CD4-positive, alpha-beta T cell treated with Interleukin-2 at 100 ng/mL for 4 hours (primary cell): ENCODE results near the gene GPR141.

Experiments
- DNase-seq: peaks from one replicate; pipeline ENCODE4 v3.0.0-alpha.2; 2020; ENCODE audit warnings: low spot score

Gene GPR141

DNA sequence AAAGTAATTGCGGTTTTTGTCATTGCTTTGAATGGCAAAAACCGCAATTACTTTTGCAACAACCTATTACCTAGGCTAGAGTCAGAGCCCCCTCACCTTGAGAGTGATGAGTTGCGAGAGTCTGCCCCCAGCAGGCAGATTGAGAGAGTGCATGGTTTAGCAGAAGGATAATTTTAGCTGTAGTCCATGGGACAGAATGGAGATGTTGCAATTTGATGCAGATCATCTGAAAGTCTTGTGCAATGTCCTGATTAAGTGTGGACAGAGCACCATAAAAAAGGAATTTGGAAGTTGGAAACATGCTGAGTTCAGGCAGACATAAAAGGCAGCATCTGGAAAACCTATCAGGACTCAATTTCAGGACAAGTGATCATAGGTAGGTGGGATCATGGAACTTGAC lies 48.7 kb downstream of the GPR141 start:
- peak; percentile 35 for DNase-seq

DNA sequence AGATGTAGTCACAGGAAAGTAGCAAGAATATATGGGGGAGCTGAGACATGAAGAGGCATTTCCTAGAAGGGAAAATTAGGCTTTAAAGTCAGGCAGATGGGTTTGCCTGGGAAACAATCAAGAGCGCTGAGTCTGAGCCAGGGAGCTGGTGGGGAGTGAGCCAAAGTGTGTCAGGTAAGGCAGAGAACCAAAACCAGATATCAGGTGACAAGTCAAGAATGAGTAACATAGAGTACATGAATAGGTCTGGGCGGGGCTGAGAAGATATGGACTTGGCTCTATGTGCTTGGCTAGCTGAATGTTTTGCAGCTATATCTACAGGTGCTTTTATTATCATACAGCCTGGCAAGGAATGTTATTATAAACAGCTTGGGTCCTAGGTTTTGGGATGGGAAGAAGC lies 49.3 kb downstream of the GPR141 start:
- no peak for DNase-seq

DNA sequence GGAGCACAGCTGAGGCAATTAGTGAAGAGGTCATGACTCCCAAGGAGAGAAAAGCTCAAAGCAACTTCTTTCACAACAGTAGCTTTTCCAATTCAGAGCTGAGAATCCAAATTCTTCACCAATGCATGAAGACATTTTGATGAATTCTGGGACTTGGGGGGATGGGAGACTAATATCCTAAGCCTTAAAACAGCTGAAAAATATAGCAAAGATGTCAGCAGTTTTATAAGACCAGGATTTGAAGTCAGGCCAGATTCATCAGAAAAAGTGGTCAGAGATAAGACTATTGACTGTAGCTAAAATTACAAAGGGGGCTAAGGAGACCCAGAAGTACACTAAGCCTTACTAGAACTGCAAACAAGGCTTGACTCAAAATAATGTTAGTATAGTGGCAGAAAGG lies 51.6 kb downstream of the GPR141 start:
- no peak for DNase-seq

DNA sequence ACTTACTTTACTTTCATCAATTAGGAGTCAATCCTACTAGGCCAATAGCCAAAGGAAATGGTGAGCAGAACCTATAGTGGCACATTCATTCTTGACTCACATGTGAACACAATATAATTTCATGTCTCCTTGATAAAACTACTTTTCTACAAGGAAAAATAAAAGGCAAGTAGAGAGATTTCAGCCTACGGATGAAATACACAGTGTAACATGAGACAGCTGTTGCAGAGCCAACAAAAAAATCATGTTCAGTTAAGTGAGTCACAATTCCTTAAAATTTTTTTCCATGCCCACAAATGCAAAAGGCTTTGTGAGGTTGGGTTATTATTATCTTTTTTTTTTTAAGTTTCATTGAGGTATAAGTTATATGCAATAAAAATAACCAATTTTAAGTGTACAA lies 54.8 kb downstream of the GPR141 start:
- DNase-seq = no peak

DNA sequence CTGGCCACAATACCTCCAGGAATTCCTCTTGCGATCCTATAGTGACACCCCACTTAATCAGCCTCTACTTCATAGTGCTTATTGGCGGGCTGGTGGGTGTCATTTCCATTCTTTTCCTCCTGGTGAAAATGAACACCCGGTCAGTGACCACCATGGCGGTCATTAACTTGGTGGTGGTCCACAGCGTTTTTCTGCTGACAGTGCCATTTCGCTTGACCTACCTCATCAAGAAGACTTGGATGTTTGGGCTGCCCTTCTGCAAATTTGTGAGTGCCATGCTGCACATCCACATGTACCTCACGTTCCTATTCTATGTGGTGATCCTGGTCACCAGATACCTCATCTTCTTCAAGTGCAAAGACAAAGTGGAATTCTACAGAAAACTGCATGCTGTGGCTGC lies 56.8 kb downstream of the GPR141 start:
- no peak for DNase-seq

DNA sequence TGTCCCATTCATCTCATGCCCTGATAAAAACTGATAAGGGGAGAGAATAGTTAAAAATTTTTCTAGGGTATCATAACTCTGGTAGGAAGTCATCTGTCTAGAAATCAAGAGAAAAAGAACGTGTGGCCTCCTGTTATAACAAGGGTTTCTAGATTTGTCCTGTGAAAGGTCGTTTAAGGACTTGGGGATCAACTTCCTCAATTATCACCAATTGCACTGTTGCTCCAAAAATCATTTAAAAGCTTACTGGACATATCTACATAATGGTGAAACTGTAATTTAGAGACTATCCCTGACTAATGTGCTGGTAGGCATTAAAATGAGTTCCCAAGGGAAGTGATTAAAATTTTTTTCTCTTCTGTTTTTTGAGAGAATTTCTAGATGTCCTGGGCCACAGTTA lies 58.2 kb downstream of the GPR141 start:
- no peak for DNase-seq

DNA sequence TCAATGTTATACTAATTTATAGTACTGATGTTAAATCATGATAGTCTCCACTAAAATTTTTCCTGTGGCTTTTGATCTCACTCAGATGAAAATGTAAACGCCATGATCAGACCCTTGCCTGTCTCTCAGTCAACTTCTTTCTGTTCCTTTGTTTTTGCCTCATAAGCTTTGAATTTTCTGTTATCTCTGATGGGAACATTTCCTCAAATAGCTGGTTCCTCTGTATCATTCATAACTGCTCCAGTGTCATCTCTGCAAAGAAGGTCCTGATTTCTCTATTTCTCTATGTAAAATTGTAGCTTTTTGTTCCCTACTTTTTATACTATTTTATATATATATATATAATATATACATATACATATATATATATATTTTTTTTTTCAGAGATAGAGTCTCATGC lies 67.5 kb downstream of the GPR141 start:
- no peak for DNase-seq

DNA sequence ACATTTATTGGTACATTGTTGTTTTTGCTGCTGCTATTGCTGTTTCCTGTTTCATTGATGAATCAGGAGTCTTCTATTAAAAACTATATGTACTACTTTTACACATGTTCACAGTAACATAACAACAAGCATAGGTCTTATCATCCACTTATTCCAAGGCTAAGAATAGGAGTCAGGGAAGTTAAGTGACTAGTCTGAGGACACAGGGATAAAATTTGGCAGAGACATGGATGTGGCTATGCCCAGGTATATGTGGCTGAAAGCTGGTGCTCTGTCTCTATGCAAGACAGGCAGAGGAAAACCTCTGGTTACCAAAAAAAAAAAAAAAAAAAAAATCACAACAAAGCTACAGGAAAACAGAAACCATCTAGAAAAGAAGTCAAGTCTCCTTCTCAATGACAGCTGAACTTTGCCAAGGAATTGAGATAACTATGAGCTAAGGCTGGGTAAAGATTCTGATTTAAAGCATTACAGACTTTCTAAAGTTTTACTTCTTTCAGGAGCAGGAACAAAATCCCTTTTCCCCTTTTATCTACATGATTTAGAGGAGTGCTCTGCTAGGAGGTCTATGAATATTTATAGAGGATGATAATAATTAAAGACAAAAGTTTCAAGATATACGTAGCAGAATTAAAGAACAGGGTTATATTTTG lies 70.0 kb downstream of the GPR141 start:
- no peak for DNase-seq

DNA sequence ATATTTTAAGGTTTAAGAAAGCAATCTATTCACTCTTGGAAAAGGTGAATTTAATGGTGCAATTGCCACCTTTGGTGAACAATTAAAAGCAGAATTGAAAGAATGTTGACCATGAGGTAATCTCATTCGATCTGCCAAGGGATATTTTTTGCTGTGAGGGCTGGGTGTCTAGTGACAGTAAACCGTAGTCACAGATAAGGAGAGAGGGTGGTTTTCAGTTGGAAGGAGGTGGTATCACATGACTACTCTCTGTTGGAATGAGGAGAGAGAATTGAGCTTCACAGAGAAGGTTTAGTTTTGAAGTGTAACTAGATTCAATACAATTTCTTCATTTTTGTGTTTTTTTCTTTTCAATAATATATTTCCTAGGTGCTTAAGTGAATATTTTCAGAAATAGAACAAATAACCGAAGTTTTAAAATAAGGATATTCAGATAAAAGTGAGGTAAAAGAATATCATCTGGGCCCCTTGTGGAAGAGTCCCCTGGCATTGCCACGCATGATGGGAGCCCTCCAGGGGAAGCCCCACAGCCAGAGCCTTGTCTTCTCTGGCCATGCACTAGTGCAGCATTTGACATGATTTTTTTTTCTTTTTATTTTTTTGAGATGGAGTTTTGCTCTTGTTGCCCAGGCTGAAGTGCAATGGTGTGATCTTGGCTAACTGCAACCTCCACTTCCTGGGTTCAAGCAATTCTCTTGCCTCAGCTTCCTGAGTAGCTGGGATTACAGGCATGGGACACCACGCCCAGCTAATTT lies 73.4 kb downstream of the GPR141 start:
- no peak for DNase-seq

DNA sequence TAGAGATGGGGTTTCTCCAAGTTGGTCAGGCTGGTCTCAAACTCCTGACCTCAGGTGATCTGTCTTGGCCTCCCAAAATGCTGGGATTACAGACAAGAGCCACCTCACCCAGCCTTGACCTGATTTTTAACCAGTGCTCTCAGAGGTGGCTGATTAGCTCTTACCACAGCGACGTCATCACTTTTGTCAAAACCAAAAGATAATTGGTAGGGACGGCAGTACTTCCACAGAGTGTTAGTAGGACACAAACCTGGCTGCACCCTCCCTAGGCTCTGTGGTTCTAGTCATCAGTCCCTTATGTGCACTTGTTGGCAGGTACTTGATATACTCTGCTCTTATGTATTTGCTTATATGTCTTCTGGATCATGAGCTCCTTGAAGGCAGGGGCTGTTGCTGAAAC lies 74.0 kb downstream of the GPR141 start:
- no peak for DNase-seq

DNA sequence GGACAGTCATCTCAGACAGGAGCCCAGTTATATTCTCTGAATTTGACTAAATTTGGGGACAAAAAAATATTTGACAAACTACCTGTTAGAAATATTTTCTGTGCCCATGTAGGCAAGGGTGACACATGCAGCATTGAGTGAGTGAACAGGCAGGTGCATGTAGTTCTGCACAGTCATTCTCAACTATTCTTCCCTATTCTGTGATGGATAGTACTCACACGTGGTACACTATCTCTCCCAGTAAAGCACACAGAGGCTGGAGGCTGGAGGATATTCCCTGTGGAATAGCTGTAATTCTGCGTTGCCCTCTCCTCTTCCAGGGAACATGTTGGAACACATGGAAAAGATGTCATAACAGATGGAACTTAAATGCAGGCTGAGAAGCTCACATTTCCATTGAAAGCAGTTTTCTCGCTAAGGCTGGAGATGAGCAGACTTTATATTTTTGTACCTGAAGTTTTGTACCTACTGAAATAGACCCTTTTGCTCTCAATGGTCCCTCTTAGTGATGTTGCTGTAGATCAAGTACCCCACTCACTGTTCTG lies 75.0 kb downstream of the GPR141 start:
- no peak for DNase-seq

DNA sequence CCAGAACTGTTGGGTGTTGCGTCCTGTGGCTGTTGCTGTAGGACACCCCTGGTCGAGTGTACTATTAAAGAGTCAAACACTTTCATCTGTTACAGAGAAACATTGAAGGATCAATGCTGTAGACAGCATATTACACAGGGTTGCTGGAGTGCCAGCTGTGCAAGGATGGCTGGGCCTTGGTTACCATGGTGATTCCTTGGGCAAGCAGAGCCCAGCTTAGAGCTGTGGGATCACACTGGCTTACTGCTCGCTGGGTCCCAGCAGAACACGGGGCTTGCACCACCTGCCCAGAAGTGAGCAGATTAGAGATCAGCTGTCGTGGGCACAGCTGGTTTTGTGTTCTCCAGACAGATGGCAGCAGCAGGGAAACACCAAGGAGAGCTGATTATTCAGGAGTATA lies 76.0 kb downstream of the GPR141 start:
- DNase-seq = no peak

DNA sequence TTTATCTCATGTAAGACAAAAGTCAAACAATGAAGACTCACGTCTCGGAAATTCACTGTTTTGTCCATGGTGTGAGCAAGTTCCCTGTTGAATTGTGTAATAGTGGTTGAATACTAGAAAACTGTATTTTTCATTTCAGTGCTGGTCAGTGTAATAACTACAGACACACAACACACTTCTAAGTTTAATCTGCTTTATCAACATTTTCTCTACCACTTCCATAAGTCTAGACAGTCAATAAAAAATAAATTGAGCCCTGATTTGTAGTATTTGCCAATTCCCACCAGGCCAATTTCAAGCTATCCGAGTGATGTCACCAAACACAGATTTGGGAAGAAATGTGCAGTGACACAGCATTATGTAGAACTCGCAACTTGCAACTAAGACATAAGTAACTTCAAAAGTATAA lies 81.9 kb downstream of the GPR141 start:
- no peak for DNase-seq

DNA sequence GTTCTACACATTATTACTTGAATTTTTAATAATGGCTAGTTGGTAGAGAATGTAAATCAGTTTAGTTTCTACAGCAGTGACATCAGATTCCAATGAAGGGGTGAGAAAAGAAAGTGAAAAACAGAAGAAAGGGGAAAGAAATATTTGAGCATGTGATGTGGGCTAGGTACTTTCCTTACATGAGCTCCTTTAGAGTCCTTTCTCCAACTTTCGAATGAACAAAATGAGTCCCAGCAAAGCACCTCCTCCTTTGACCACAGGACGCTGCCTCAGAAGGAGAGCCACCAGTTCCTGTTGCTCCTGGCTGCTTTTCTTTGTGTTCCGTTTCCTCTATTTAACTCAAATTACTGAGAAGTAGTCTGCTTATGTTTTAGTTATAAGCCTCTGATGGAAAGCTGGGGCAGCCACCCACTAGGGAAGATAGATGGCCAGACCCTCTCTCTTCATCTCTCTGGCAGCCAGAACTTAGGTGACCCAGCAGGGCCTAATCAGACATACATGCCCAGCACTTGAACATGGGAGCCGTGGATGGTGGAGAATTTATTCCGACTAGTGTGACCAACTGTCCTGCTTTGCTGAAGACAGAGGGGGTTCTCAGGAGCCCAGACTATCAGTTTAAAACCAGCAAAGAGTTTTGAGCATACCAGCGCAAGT lies 82.4 kb downstream of the GPR141 start:
- DNase-seq = peak; percentile 7

DNA sequence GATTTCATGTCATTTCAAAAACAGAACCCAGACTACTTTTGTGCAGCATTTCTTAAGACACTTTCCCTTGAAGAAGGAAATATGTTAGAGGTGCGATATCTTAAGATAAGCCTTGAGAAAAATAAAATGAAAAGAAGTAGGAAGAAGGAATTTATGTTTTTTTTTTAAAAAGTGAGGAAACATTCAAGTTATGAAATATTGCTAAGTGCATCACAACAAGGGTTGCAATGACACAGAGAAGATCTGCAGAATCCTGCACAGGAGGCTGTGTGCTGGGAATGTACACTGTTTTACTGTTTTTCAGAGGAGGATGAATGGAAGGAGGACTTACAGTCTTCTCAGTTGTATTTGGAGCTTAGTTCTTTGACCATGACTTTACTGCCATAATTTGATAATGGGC lies 85.0 kb downstream of the GPR141 start:
- no peak for DNase-seq

DNA sequence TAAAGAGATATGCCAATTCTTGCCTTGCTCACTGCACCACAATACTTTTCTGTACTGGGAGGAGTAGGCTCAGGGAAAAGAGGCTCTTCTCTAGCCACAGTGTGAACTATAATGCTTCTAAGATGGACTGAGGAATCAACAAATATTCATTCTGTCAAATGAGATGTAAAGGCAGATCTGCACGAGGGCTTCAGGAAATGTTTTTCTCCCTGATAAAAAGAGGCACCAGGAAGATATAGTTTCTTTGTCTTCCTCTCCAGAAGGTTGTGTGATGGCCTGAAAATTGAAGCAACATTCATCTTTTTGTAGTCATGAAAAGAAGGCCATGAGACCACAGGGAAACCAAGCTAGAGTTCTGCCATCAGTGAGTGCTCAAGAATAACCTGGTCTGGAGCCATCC lies 85.7 kb downstream of the GPR141 start:
- no peak for DNase-seq

DNA sequence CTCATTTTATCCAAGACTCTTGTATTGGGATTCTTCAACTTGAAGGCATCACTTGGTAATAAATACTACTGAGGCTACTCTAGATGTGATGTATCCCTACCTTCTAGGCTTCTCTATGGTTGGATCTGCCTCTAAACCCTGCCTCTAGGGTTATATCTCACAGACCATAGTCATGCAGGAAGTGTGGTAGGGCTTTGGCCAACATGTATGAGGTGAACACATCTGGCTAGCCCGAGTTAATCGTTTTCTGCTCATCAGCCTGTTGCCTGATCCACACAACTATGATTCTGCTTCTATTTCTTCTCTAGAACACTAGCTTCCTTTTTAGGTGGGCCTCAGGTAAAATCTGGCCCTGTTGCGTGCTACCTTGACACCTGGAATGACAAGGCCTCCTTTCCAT lies 86.2 kb downstream of the GPR141 start:
- no peak for DNase-seq

DNA sequence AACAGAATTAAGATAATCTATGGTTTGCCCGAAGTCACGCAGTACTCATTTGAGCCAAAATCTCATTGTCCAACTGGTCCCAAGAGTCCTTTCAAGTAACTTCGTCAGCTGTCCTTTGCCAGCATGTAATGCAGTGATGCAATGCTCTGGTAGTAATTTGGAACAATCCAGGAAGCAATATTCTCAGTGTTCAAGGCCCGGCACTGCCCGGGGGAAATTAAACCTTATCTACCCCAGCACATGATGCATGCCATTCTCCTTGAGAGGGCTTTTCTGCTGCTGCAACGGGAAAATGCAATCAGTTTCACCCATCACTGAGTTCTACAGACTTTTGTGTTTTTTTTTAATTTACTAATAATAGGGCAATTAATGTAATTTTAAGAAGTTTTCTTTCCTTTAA lies 87.3 kb downstream of the GPR141 start:
- no peak for DNase-seq

DNA sequence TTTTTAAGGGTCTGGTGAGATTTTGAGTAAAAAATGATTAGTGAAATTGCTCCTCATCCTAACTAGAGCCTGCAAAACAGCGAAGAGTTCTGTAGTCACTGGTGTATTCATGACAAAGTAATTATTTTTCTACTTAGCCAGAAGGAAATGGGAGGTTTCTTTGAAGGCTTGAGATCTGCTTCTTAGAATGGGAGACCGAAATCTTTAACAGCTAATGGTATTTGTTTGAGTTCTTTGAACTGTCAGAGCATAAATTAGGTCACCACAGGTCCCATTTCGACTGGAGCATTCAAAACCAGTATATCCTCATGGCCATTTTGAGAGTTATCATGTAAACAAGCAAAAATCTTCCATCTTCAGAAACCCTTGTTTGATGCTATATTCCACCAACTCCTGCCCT lies 87.8 kb downstream of the GPR141 start:
- DNase-seq = no peak

DNA sequence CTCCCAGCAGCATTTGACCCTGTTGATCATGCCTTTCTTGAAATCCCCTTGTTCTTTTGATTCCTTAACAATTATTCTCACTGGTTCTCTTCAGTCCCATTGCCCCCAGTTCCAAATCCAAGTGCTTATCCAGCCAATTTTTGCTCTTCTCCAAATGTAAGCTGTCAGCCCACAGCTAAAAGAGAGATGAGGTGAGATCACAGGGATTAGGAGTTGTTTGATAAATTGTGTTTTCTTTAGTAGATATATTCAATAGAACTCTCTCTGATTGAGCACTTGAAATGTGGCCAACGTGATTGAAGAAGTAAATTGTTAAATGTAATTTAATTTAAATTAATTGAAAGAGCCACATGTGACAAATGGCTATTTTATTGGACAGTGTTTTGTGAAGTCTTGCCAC lies 88.2 kb downstream of the GPR141 start:
- DNase-seq = no peak

DNA sequence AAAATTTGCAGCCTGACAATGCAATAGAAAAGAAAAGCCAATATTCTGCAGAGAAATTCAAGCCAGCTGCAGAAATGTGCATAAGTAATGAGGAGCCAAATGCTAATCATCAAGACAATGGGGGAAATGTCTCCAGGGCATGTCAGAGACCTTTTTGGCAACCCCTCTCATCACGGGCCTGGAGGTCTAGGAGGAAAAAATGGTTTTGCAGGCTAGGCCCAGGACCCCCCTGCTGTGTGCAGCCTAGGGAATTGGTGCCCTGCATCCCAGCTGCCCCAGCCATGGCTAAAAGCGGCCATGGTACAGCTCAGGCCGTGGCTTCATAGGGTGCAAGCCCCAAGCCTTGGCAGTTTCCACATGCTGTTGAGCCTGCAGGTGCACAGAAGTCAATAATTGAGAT lies 92.4 kb downstream of the GPR141 start:
- no peak for DNase-seq

DNA sequence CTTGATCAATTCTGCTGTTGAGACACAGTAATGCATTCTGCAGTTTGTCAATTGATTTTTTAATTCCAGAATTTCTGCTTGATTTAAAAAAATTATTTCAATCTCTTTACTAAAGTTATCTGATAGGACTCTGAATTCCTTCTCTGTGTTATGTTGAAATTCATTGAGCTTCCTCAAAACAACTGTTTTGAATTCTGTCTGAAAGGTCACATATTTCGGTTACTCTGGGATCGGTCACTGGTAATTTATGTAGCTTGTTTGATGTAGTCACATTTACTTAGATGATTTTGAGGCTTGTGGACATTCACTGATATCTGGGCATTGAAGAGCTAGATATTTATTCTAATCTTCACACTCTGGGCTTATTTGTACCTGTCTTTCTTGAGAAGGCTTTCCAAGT lies 97.6 kb downstream of the GPR141 start:
- DNase-seq = no peak

DNA sequence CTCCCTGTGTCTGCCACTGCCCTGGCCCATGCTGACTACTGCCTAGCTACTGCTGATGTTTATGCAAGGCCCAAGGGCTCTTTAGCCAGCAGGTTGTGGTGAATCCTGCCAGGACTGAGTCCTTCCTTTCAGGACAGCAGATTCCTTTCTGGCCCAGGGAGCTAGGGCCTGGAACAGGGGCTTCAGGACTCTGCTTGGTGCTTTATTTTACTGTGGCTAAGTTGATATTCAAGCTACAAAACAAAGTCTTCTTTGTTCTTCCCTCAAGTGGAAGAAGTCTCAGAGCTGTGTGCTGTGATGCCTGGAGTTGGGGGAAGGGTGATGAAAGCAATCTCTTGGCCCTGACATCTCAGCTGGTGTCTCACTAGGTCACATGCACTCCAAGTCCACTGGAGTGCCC lies 98.6 kb downstream of the GPR141 start:
- no peak for DNase-seq
